WTC11 (cell line): ENCODE results near the gene TTYH1.

Experiments
- CREB1 ChIP-seq: sonication (generic); formaldehyde crosslinking; IDR thresholded peaks from 2 replicates; pipeline ENCODE4 v1.8.0; 2023; ENCODE audit warnings: mild to moderate bottlenecking, missing genetic modification reagents
- FOXP1 ChIP-seq: sonication (generic); formaldehyde crosslinking; IDR thresholded peaks from 2 replicates; pipeline ENCODE4 v1.8.0; 2022; ENCODE audit warnings: missing genetic modification reagents, mild to moderate bottlenecking, moderate library complexity, borderline replicate concordance
- JUN ChIP-seq: sonication (generic); formaldehyde crosslinking; IDR thresholded peaks from 2 replicates; pipeline ENCODE4 v1.8.0; 2023; ENCODE audit warnings: mild to moderate bottlenecking, missing genetic modification reagents
- SMAD3 ChIP-seq: sonication (generic); formaldehyde crosslinking; IDR thresholded peaks from 2 replicates; pipeline ENCODE4 v1.8.0; 2022; ENCODE audit warnings: missing genetic modification reagents, mild to moderate bottlenecking, borderline replicate concordance
- ZNF423 ChIP-seq: fragments of 250-450 bp; sonication (Bioruptor Pico); IDR thresholded peaks from 2 replicates; pipeline ENCODE4 v2.1.2; 2022; ENCODE audit warnings: mild to moderate bottlenecking, moderate library complexity
- TF ChIP-seq, protein P1 (sequence below): sonication (generic); formaldehyde crosslinking; IDR thresholded peaks from 2 replicates; pipeline ENCODE4 v1.8.0; 2022; ENCODE audit warnings: missing genetic modification reagents
- TF ChIP-seq, protein P2 (sequence below): fragments of 200-600 bp; IDR thresholded peaks from 2 replicates; pipeline ENCODE4 v1.8.0; 2022; ENCODE audit warnings: antibody characterized with exemption

DNA sequence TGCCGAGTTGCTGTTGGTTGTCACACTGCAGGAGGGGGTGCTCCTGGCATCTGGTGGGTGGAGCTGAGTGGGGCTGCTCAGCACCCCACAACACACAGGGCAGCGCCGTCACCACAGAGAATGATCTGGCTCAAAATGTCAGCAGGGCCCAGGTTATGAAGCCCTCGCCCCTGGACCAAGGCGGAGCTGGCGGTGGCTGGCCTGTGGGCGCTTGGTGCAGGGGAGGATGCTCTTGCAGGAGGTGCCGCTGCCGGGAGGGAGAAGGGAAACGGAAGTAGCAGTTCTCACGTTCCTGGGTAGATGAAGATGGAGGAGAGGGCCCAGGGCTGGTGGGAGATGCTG lies 19.6 kb downstream of the TTYH1 start:
- TF ChIP-seq, protein P1, sequence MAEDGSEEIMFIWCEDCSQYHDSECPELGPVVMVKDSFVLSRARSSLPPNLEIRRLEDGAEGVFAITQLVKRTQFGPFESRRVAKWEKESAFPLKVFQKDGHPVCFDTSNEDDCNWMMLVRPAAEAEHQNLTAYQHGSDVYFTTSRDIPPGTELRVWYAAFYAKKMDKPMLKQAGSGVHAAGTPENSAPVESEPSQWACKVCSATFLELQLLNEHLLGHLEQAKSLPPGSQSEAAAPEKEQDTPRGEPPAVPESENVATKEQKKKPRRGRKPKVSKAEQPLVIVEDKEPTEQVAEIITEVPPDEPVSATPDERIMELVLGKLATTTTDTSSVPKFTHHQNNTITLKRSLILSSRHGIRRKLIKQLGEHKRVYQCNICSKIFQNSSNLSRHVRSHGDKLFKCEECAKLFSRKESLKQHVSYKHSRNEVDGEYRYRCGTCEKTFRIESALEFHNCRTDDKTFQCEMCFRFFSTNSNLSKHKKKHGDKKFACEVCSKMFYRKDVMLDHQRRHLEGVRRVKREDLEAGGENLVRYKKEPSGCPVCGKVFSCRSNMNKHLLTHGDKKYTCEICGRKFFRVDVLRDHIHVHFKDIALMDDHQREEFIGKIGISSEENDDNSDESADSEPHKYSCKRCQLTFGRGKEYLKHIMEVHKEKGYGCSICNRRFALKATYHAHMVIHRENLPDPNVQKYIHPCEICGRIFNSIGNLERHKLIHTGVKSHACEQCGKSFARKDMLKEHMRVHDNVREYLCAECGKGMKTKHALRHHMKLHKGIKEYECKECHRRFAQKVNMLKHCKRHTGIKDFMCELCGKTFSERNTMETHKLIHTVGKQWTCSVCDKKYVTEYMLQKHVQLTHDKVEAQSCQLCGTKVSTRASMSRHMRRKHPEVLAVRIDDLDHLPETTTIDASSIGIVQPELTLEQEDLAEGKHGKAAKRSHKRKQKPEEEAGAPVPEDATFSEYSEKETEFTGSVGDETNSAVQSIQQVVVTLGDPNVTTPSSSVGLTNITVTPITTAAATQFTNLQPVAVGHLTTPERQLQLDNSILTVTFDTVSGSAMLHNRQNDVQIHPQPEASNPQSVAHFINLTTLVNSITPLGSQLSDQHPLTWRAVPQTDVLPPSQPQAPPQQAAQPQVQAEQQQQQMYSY (CRISPR knock-in tag): no peak
- TF ChIP-seq ZNF423 (CRISPR knock-in tag) (no peak), JUN (no peak), FOXP1 (CRISPR knock-in tag) (no peak), SMAD3 (CRISPR knock-in tag) (no peak), CREB1 (CRISPR knock-in tag) (no peak)
- TF ChIP-seq, protein P2, sequence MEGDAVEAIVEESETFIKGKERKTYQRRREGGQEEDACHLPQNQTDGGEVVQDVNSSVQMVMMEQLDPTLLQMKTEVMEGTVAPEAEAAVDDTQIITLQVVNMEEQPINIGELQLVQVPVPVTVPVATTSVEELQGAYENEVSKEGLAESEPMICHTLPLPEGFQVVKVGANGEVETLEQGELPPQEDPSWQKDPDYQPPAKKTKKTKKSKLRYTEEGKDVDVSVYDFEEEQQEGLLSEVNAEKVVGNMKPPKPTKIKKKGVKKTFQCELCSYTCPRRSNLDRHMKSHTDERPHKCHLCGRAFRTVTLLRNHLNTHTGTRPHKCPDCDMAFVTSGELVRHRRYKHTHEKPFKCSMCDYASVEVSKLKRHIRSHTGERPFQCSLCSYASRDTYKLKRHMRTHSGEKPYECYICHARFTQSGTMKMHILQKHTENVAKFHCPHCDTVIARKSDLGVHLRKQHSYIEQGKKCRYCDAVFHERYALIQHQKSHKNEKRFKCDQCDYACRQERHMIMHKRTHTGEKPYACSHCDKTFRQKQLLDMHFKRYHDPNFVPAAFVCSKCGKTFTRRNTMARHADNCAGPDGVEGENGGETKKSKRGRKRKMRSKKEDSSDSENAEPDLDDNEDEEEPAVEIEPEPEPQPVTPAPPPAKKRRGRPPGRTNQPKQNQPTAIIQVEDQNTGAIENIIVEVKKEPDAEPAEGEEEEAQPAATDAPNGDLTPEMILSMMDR: no peak
